ENCODE data around the gene GPBP1L1. TPM values are rescaled to one million over a fixed set of nuclear protein-coding genes. Genes with fewer than 3 reads are reported as not detected.

GPBP1L1 gene
- total and polyA plus RNA-seq, 9 of the 15 experiments (the other 6 are each of a cell fraction or from before 2014, with no cell fraction given): 86.0 to 216 (median 138) TPM

DNA sequence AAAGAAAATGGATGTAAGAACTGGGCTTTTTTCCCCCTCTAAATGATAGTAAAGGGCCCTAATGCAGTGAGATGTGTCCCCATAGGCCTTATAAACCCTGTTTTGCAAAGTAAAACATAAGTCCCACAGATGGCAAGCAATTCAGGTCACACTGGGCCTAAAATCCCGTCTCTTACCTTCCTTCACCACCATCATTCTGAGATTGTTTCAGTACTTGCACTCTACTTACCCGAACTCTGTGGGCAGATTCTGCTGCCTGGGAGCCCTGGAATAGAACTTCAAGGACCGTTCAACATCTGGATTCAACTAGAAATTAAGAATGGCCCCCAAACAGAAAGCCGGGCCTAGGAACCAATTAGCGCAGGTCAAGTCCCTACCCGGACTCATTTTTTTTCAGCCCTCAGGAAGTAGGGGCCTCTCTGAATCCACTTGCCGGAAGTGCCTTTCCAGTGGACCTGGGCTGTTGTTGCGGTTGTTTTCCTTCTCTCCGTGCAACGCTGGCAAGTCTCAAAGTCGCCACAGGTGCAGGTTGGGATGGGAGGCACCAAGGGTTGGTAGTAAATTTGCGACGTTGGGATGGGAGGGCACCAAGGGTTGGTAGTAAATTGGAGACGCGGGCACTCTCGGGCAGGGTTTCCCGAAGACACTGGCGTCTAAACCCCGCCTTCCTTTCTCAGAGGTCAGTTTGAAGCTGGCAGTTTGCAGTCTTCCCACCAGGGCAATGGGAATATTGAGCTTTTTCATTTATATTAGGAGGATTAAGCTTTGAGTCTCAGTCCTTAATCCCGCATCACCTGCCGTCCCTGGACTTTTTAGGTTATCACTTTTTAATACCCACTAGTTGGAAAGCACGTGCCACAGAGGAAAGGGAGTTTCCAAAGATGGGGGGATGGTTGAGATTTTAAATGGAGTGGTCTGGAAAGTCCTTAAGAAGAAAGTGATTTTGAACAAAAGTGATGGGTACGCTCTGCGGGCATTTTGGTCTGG lies 1.7 kb upstream of the GPBP1L1 start, which contains the start of gene TMEM69:
Gene TMEM69, plus strand, starts transcription at position 428 of the 987 bp plus-strand sequence. CDS start 2,888 bp downstream, outside the sequence.
- peak; percentile 28 for ATAC-seq
- TF ChIP-seq SMAD3 (CRISPR knock-in tag; conservative IDR thresholded peaks at IDR 0.05) (peak; percentile 5), L3MBTL2 (IDR thresholded peaks at IDR 0.05) (peak; percentile 69), ZNF184 (CRISPR knock-in tag; IDR thresholded peaks at IDR 0.05) (no peak), ZC3H11A (IDR thresholded peaks at IDR 0.05; ENCODE audit: low read depth, low read length) (peak; percentile 92; the same call in 1 of the 2 replicates), DDX20 (tag; IDR thresholded peaks at IDR 0.05; ENCODE audit: low read depth) (no peak), NCOA4 (IDR thresholded peaks at IDR 0.05; ENCODE audit: partially characterized antibody) (no peak), TBL1XR1 (IDR thresholded peaks at IDR 0.05; ENCODE audit: low read length in 2 of 2) (peak; percentile 66 to 87; a peak in 2 of 4 replicates), TAF9B (IDR thresholded peaks at IDR 0.05; ENCODE audit: partially characterized antibody) (peak; percentile 97), GATAD2B (IDR thresholded peaks at IDR 0.05; ENCODE audit: borderline replicate concordance) (no peak), ZSCAN29 (IDR thresholded peaks at IDR 0.05) (no peak), EP300 (IDR thresholded peaks at IDR 0.05; ENCODE audit: low read length) (peak; percentile 68; the same call in 1 of the 2 replicates), SAFB (IDR thresholded peaks at IDR 0.05; ENCODE audit: borderline replicate concordance, low read depth, low read length) (no peak), FIP1L1 (IDR thresholded peaks at IDR 0.05; ENCODE audit: low read depth, low read length, poor library complexity, severe bottlenecking) (no peak), ARHGAP35 (IDR thresholded peaks at IDR 0.05; ENCODE audit: partially characterized antibody) (no peak), BMI1 (IDR thresholded peaks at IDR 0.05; ENCODE audit: low read length) (no peak), NFXL1 (CRISPR knock-in tag; IDR thresholded peaks at IDR 0.05) (0 out of 2 replicates have a peak, but pooled peaks have one; percentile 10), HIVEP1 (CRISPR knock-in tag; IDR thresholded peaks at IDR 0.05) (0 out of 2 replicates have a peak, but pooled peaks have one; percentile 51), POLR2AphosphoS2 (IDR thresholded peaks at IDR 0.05; ENCODE audit: low read length) (peak; percentile 91; the same call in 1 of the 2 replicates), NCOA6 (IDR thresholded peaks at IDR 0.05) (no peak), ERF (CRISPR knock-in tag; IDR thresholded peaks at IDR 0.05) (no peak; the same call in 1 of the 2 replicates)
- TF ChIP-seq, protein P1, sequence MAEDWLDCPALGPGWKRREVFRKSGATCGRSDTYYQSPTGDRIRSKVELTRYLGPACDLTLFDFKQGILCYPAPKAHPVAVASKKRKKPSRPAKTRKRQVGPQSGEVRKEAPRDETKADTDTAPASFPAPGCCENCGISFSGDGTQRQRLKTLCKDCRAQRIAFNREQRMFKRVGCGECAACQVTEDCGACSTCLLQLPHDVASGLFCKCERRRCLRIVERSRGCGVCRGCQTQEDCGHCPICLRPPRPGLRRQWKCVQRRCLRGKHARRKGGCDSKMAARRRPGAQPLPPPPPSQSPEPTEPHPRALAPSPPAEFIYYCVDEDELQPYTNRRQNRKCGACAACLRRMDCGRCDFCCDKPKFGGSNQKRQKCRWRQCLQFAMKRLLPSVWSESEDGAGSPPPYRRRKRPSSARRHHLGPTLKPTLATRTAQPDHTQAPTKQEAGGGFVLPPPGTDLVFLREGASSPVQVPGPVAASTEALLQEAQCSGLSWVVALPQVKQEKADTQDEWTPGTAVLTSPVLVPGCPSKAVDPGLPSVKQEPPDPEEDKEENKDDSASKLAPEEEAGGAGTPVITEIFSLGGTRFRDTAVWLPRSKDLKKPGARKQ (CRISPR knock-in tag; IDR thresholded peaks at IDR 0.05): no peak

More for the DNA sequence above, 1.7 kb upstream of the GPBP1L1 start, which contains the start of gene TMEM69:
- Histone ChIP-seq H3K9me3 (replicated peaks; ENCODE audit: control insufficient read depth, insufficient read depth, low read depth, low read length) (no peaks in the 10 kb centered on the region), H4K20me1 (replicated peaks; ENCODE audit: control insufficient read depth, insufficient read depth, low read length) (no peaks in the 10 kb centered on the region; the same call in 1 of the 2 replicates), H3K9ac (ENCODE audit: insufficient read depth in 1 of 2, low read depth in 2 of 2, low read length in 2 of 2) (peak within 1 kb of the TSS; percentile 99), H3K27ac (ENCODE audit: extremely low read depth, low read depth, low read length) (peak within 1 kb of the TSS; percentile 98), H3K4me2 (ENCODE audit: insufficient read depth, low read length) (peak within 1 kb of the TSS; percentile 95), H3K9me1 (ENCODE audit: control insufficient read depth, insufficient read depth, low read length) (no peaks in the 10 kb centered on the region), H3K4me3 (peak within 1 kb of the TSS; percentile 87), H3K79me2 (ENCODE audit: control insufficient read depth, insufficient read depth, low read length) (peaks cover 88% of the 10 kb centered on the region), H2AFZ (ENCODE audit: low read depth, low read length) (peak within 1 kb of the TSS; percentile 94), H3K27me3 (ENCODE audit: control insufficient read depth in 2 of 2, insufficient read depth in 2 of 2, low read length in 2 of 2) (no peaks in the 10 kb centered on the region), H3K4me1 (replicated peaks in 1 of 2; ENCODE audit: control insufficient read depth in 2 of 2, insufficient read depth in 2 of 2, low read length in 2 of 2) (peaks cover 3 to 30% of the 10 kb centered on the region in 2 experiments; a peak in 3 of 5 replicates), H3K36me3 (ENCODE audit: control insufficient read depth, insufficient read depth, low read length) (peaks cover 40% of the 10 kb centered on the region)
- ChIA-PET POLR2A (interaction anchor here (0.5 to 2.7 kb wide), 29 partner anchors 9 to 967 kb away, joined by 3 to 95 read pairs (median 4); partner anchors contain the start of genes HECTD3 and PRDX1), CTCF (ENCODE audit: low intra/inter-chr PET ratio) (interaction anchor here (0.6 kb wide), 1 partner anchor 197 kb away, joined by 3 read pairs; the partner anchor contains the start of gene TESK2)
- 1% methylated on average over 24 of the region's 24 CpGs for WGBS (ENCODE audit: insufficient coverage, low coverage, missing lambda C conversion rate)
- intact Hi-C loops (cut with micrococcal nuclease) (loop anchor here (1.0 to 5.0 kb wide), 5 partner anchors 62 to 194 kb away; partner anchors contain the start of genes IPP, MAST2 and NASP), in situ Hi-C loops (cut with MboI) (no loop called here)
- FAIRE-seq (peak; percentile 88), DNase-seq (ENCODE audit: extremely low read depth in 1 of 4, low spot score in 3 of 4) (peak; percentile 75 to 96 (median 84))
- BruUV-seq (replicated peaks): TSS peak; percentile 56

All from K562 (cell line).